HCT116 (cell line): ENCODE measurements around the gene TDP1. TPM values are rescaled to one million over a fixed set of nuclear protein-coding genes. Genes with fewer than 3 reads are reported as not detected.

Source experiments
- ATAC-seq: fragments of 200-7000 bp; cut with Tn5 transposase; 2 replicates; pipeline ENCODE4 v1.9.1; 2020; ENCODE audit warnings: mild to moderate bottlenecking, moderate library complexity
- BruUV-seq: library from RNA; stranded (reverse); fragments of 400-500 nt; replicated peaks from 2 replicates; lab custom pipeline; 2021; lab: Mats Ljungman, UMichigan
- CTCF ChIA-PET: fragments of 300-600 bp; sonication (Branson Sonifier 250); formaldehyde crosslinking; loops from one replicate; lab custom pipeline; 2021; ENCODE audit warnings: antibody characterized with exemption; lab: Charles Lee
- POLR2A ChIA-PET: fragments of 300-600, 350-600 bp; sonication (Branson Sonifier 250); formaldehyde crosslinking; loops from one replicate; lab custom pipeline; 2021; ENCODE audit warnings: antibody characterized with exemption; lab: Charles Lee
- RAD21 ChIA-PET, 2 experiments: fragments of 300-600 bp; sonication (Branson Sonifier 250); formaldehyde crosslinking; loops; one replicate each; lab custom pipeline; 2023; ENCODE audit warnings: low total read pairs in 2 of 2; ENCODE audit not compliant: uncharacterized antibody in 2 of 2, unreplicated experiment in 2 of 2, low non-redundant PET in 1 of 2; lab: Charles Lee
- DNase-seq: peaks from one replicate; pipeline ENCODE4 v3.0.0-alpha.2; 2010; ENCODE audit warnings: low read depth, low spot score
- H2AFZ ChIP-seq: fragments of 200-600 bp; shearing (Covaris generic), sonication (generic); 2 replicates; pipeline ENCODE4 v1.6.1; 2017; ENCODE audit warnings: low read depth, mixed run types, mixed read lengths, antibody characterized with exemption, low read length; ENCODE audit not compliant: poor library complexity, severe bottlenecking
- H3K27ac ChIP-seq: 2 replicates; pipeline ENCODE4 v1.5.1; 2012; ENCODE audit warnings: low read depth, low read length
- H3K27me3 ChIP-seq: fragments of 200-600 bp; sonication (generic); 2 replicates; pipeline ENCODE4 v1.6.1; 2016; ENCODE audit warnings: mixed run types, low read length, mixed read lengths; ENCODE audit not compliant: insufficient read depth
- H3K36me3 ChIP-seq, 2 experiments: fragments of 200-500 bp in 1 of 2; fragments of 200-600 bp in 1 of 2; sonication (Bioruptor generic) in 1 of 2; sonication (generic) in 1 of 2; 2 replicates each; pipeline versions ENCODE4 v1.5.1 to v1.6.1; 2014 to 2016; ENCODE audit warnings: low read length in 2 of 2, inconsistent platforms in 1 of 2, mixed read lengths in 1 of 2, mixed run types in 1 of 2; ENCODE audit not compliant: insufficient read depth in 2 of 2, control insufficient read depth in 1 of 2
- H3K4me1 ChIP-seq, 2 experiments: fragments of 200-600 bp in 1 of 2; sonication (generic) in 1 of 2; 2 replicates each; pipeline versions ENCODE4 v1.5.1 to v1.6.1; 2012 to 2017; ENCODE audit warnings: low read length in 2 of 2, inconsistent platforms in 1 of 2, mild to moderate bottlenecking in 1 of 2, mixed read lengths in 1 of 2, mixed run types in 1 of 2, moderate library complexity in 1 of 2; ENCODE audit not compliant: insufficient read depth in 2 of 2, control insufficient read depth in 1 of 2
- H3K4me2 ChIP-seq: fragments of 200-600 bp; sonication (generic); 2 replicates; pipeline ENCODE4 v1.6.1; 2017; ENCODE audit warnings: mixed run types, low read length, mixed read lengths
- H3K4me3 ChIP-seq, 2 experiments: fragments of 200-600 bp in 1 of 2; sonication (generic) in 1 of 2; replicated peaks in 1 of 2; 2 replicates each; pipeline ENCODE4 v1.5.1; 2011 to 2016; ENCODE audit warnings: low read length in 2 of 2, control low read depth in 1 of 2, low read depth in 1 of 2, mild to moderate bottlenecking in 1 of 2, mixed read lengths in 1 of 2, mixed run types in 1 of 2
- H3K79me2 ChIP-seq: fragments of 200-600 bp; sonication (generic); 2 replicates; pipeline ENCODE4 v1.6.1; 2017; ENCODE audit warnings: mild to moderate bottlenecking, mixed run types, low read length, moderate library complexity, mixed read lengths; ENCODE audit not compliant: insufficient read depth
- H3K9ac ChIP-seq: fragments of 200-600 bp; sonication (generic); 2 replicates; pipeline ENCODE4 v1.6.1; 2016; ENCODE audit warnings: low read length, mixed read lengths
- H3K9me2 ChIP-seq: fragments of 200-600 bp; sonication (generic), shearing (Covaris generic); 2 replicates; pipeline ENCODE4 v1.6.1; 2017; ENCODE audit warnings: mixed run types, mild to moderate bottlenecking, moderate library complexity; ENCODE audit not compliant: insufficient read depth
- H3K9me3 ChIP-seq, 2 experiments: fragments of 200-500 bp in 1 of 2; fragments of 200-600 bp in 1 of 2; sonication (Bioruptor generic) in 1 of 2; sonication (generic) in 1 of 2; 2 replicates each; pipeline ENCODE4 v1.6.1; 2014 to 2017; ENCODE audit warnings: low read length in 2 of 2, mixed read lengths in 2 of 2, inconsistent platforms in 1 of 2, low read depth in 1 of 2, mild to moderate bottlenecking in 1 of 2, mixed run types in 1 of 2, moderate library complexity in 1 of 2; ENCODE audit not compliant: control insufficient read depth in 1 of 2, insufficient read depth in 1 of 2
- H4K20me1 ChIP-seq: fragments of 200-600 bp; sonication (generic), shearing (Covaris generic); 2 replicates; pipeline ENCODE4 v1.6.1; 2017; ENCODE audit warnings: mixed run types, mild to moderate bottlenecking, moderate library complexity; ENCODE audit not compliant: insufficient read depth
- ATF3 ChIP-seq: IDR thresholded peaks from 2 replicates; pipeline ENCODE4 v1.6.1; 2012
- CTCF ChIP-seq, 3 experiments: fragments of 200-600 bp in 1 of 3; sonication (generic) in 1 of 3; IDR thresholded peaks in 2 of 3; conservative IDR thresholded peaks in 1 of 3; 2 replicates each; pipeline ENCODE4 v1.5.1; 2012 to 2017; ENCODE audit warnings: low read depth in 2 of 3, low read length in 2 of 3, antibody characterized with exemption in 1 of 3, borderline replicate concordance in 1 of 3, control low read depth in 1 of 3, mild to moderate bottlenecking in 1 of 3, mixed read lengths in 1 of 3, mixed run types in 1 of 3, moderate library complexity in 1 of 3; ENCODE audit not compliant: insufficient read depth in 1 of 3
- EGR1 ChIP-seq: IDR thresholded peaks from 2 replicates; pipeline ENCODE4 v1.6.1; 2012; ENCODE audit warnings: low read depth
- ELF1 ChIP-seq: IDR thresholded peaks from 2 replicates; pipeline ENCODE4 v1.6.1; 2012; ENCODE audit warnings: low read depth, borderline replicate concordance
- EZH2 ChIP-seq: fragments of 200-600 bp; sonication (generic); IDR thresholded peaks from 2 replicates; pipeline ENCODE4 v1.6.1; 2017; ENCODE audit warnings: antibody characterized with exemption, mixed run types
- EZH2phosphoT487 ChIP-seq: fragments of 200-600 bp; IDR thresholded peaks from 2 replicates; pipeline ENCODE4 v1.6.1; 2018; ENCODE audit warnings: antibody characterized with exemption, borderline replicate concordance
- FOSL1 ChIP-seq: IDR thresholded peaks from 2 replicates; pipeline ENCODE4 v1.6.1; 2012; ENCODE audit warnings: low read depth
- JUND ChIP-seq: IDR thresholded peaks from 2 replicates; pipeline ENCODE4 v1.6.1; 2012
- SIN3A ChIP-seq: IDR thresholded peaks from 2 replicates; pipeline ENCODE4 v1.6.1; 2012; ENCODE audit warnings: low read depth
- SP1 ChIP-seq: IDR thresholded peaks from 2 replicates; pipeline ENCODE4 v1.6.1; 2012; ENCODE audit warnings: low read depth
- SRF ChIP-seq: IDR thresholded peaks from 2 replicates; pipeline ENCODE4 v1.6.1; 2012; ENCODE audit warnings: low read depth
- YY1 ChIP-seq: IDR thresholded peaks from 2 replicates; pipeline ENCODE4 v1.6.1; 2011; ENCODE audit warnings: low read length, low read depth, moderate library complexity, mild to moderate bottlenecking; ENCODE audit not compliant: insufficient replicate concordance; ENCODE audit errors: extremely low read depth
- ZBTB33 ChIP-seq: IDR thresholded peaks from 2 replicates; pipeline ENCODE4 v1.6.1; 2011; ENCODE audit warnings: mild to moderate bottlenecking, low read length, moderate library complexity; ENCODE audit not compliant: insufficient replicate concordance; ENCODE audit errors: extremely low read depth
- ZFX ChIP-seq: fragments of 450-650 bp; IDR thresholded peaks from 2 replicates; pipeline ENCODE4 v1.6.1; 2017
- ZNF274 ChIP-seq: fragments of 200-500 bp; sonication (Bioruptor generic); IDR thresholded peaks from 2 replicates; pipeline ENCODE4 v1.6.1; 2014; ENCODE audit warnings: mild to moderate bottlenecking, low read depth, low read length, inconsistent platforms
- intact Hi-C: fragments of 100-400 bp; cut with micrococcal nuclease; formaldehyde crosslinking; loops from 2 replicates; pipeline ENCODE4 v1.10.0; 2022
- total RNA-seq: library from RNA; stranded (reverse); gene quantifications from one replicate; pipeline ENCODE4 v1.2.1, GENCODE V29; 2021; ENCODE audit not compliant: unreplicated experiment

The TDP1 gene
- total RNA-seq, 1 experiment from 2014 or later: 37.1 TPM

GRCh38 chr14:89922031-89922907 is 33.5 kb upstream of the TDP1 start:
- ChIA-PET POLR2A (no interaction called here), RAD21 (no interaction called here), CTCF (interaction anchor here (2.2 kb wide), 1 partner anchor 17 kb away, joined by 9 read pairs; no protein-coding TSS in a partner anchor)
- Histone ChIP-seq H3K79me2 (no peaks in the 10 kb centered on the region), H4K20me1 (no peaks in the 10 kb centered on the region), H3K9me3 (no peaks in the 10 kb centered on the region), H3K4me2 (no peak overlapping the region), H3K36me3 (no peaks in the 10 kb centered on the region), H3K4me1 (no peaks in the 10 kb centered on the region), H3K4me3 (no peak overlapping the region), H2AFZ (no peak overlapping the region), H3K9me2 (no peaks in the 10 kb centered on the region), H3K27ac (no peak overlapping the region), H3K27me3 (no peaks in the 10 kb centered on the region), H3K9ac (no peak overlapping the region)
- intact Hi-C loops: no loop called here
- TF ChIP-seq EZH2phosphoT487 (no peak), ZNF274 (no peak), SIN3A (no peak), SRF (no peak), ATF3 (no peak), SP1 (no peak), ZBTB33 (no peak), FOSL1 (no peak), ELF1 (no peak), YY1 (no peak), JUND (no peak), CTCF (IDR thresholded peaks at IDR 0.05 in 2 of 3, conservative IDR thresholded peaks at IDR 0.05 in 1 of 3; ENCODE audit: borderline replicate concordance in 1 of 3, insufficient read depth in 1 of 3, low read depth in 2 of 3, low read length in 2 of 3) (no peak), EZH2 (no peak), EGR1 (no peak), ZFX (no peak)
- ATAC-seq (no peak), DNase-seq (no peak)
- no TSS peak for BruUV-seq
